HK-2 (cell line): ENCODE measurements around the gene HAPLN3.
"Not testable (repeated sequence)": the region's sequence is repeated elsewhere in the genome, so short reads cannot be mapped to it uniquely, and the experiment has no call there.

Experiments used
- DNase-seq: peaks from one replicate; pipeline ENCODE4 v3.0.0-alpha.2; 2018; ENCODE audit not compliant: unreplicated experiment

Gene HAPLN3, protein sequence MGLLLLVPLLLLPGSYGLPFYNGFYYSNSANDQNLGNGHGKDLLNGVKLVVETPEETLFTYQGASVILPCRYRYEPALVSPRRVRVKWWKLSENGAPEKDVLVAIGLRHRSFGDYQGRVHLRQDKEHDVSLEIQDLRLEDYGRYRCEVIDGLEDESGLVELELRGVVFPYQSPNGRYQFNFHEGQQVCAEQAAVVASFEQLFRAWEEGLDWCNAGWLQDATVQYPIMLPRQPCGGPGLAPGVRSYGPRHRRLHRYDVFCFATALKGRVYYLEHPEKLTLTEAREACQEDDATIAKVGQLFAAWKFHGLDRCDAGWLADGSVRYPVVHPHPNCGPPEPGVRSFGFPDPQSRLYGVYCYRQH

DNA sequence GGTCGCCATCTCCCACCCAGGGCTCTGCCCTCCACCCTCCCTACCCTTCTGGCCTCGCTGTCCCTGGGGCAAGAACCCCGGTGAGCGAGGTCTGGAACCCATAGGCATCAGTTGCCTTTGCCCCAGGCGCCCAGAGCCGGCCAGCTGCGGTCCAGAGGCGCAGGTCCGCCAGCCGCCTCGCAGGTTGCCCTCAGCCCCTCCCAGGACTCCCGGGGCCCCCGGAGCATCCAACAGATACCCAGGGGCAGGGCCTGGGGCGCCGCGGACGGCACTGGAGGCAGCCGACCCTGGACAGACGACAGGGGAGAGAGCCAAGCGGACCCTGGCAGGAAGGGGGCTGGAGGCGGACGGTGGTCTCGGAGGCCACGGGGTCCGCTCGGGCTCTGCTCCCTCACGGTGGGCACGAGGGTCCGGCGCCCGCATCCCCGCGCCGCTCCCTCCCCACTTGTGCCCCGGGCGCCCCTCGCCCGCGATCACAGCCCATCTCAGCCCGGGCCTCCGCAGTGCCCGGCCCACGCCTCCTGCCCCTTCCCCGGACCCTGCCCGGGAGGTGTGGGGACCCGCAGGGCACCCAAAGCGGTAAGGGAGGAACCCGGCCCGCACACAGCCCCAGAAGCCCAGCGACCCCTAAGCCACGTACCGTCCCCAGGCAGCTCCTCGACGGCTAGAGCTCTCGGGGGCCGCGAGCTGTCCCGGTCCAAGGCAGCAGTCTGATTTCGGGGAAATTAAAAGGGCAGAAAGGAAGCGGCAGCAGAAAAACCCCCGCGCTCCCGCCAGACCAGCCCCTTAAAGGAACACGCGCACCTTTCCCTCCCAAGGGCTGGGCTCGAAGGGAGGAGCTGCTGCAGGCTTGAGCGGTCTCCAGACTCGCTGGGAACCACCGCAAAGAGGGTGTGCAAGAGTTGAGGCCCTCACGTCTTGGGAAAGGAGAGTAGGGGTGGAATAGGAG lies at the start of gene HAPLN3:
HAPLN3 (minus strand) TSS at position 726 of the 949 bp plus-strand sequence. CDS start 8,246 bp downstream, outside the sequence.
- peak; percentile 49 for DNase-seq

DNA sequence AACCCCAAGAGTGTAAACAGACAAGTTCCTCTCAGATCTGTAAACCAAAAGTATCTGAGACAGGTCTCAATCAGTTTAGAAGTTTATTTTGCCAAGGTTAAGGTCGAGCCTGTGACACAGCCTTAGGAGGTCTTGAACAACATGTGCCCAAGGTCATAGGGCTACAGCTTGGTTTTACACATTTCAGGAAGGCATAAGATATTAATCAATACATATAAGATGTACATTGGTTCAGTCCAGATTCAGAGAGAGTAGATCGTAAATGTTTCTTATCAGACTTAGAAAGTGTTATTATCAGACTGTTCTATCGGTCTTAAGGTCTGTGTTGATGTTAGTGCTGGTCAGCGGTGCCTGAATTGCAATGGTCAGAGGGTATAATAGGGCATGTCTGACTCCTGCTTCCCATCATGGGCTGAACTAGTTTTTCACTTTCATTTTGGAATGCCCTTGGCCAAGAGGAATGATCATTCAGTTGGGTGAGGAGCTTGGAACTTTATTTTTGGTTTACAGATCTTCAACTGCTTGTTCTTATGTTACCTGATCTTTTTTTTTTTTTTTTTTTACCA lies 44.8 kb upstream of the HAPLN3 start:
- no peak for DNase-seq

DNA sequence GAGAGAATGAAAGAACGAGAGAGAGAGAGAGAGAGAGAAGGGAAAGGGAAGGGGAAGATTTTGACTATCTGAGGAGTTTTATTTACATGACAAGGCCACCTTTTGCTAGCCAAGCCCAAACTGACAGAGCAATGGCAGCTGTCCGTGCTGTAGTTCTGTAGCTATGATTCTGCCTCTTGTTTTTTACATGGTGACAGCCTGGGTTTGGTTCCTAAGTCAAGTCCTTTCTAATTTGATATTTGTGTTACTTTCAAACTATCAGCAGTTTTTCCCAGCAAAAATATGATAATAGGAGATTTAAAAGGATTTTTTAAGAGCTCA lies 44.1 kb upstream of the HAPLN3 start:
- DNase-seq = no peak

DNA sequence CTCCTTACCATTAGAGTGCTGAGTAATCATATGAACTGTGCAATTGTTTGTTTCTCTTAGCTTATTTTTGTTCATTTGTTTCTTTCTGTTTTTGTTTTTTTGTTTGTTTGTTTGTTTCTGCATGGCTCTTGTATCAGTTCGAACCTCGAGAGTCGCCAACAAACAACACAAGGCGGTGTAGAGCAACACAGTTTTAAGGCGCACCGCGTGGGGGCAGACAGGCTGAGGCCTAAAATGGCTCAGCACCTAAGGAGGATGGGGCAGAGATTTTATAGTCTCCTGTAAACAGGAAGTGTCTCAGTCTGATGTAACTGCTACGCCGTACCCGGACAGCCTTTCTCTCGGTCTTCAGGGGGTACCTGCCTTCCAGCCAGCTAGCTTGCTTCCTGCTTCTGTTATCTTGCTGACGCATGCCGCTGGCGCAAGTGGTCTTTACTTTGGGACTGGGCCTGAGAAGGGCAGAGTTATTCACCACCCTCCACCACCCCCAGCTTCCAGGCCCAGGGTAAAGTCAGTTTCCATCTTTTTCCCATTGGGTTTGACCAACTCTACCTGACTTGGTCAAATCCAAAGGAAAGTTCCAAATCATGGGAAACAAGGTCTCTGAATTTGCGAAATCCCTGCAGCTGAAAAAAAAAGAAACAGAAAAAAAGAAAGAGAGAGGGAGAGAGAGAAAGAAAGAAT lies 43.6 kb upstream of the HAPLN3 start:
- no peak for DNase-seq

DNA sequence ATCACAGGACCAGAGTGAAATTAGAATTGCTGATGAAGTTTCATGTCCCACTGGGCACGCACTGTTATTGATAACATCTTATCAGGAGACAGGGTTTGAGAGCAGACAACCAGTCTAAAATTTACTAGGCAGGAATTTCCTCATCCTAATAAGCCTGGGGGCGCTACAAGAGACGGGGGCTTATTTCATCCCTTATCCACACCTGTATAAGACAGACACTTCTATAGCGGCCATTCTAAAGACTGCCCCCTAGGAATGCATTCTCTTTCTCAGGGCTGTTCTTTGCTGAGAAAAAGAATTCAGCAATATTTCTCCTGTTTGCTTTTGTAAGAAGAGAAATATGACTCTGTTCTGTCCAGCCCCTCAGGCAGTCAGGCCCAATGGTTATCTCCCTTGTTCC lies 39.1 kb upstream of the HAPLN3 start:
- DNase-seq = not testable (repeated sequence)

GRCh38 chr15:88932875-88933330 lies 37.6 kb upstream of the HAPLN3 start:
- DNase-seq = no peak

DNA sequence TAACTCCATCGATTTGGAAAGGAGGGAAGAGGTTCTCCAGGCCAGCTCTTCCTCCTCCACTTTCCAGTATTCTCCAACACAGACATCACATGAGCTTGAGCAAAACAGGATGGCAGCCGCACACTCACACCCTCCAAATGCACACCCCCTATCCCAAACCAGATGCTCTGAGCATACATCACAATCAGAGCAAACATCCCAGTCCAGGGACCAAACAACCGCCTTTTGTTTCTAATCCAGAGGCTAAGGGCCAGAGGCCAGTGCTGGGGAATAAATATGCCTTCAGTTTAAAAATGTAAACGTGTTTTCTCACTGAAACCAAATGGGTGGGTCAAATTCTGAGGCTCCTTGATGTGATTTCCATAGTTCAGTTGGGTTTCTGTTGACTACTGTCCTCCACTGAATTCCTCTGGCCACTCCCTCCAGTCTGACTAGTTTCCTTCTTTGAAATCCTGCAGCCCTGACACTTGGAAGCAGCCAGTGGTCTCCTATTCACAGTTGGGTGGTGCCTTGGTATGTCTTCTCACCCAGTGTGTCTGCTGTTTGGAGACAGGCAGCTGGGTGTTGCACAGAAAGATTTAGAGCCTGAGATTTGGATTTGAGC lies 37.0 kb upstream of the HAPLN3 start:
- DNase-seq = no peak

DNA sequence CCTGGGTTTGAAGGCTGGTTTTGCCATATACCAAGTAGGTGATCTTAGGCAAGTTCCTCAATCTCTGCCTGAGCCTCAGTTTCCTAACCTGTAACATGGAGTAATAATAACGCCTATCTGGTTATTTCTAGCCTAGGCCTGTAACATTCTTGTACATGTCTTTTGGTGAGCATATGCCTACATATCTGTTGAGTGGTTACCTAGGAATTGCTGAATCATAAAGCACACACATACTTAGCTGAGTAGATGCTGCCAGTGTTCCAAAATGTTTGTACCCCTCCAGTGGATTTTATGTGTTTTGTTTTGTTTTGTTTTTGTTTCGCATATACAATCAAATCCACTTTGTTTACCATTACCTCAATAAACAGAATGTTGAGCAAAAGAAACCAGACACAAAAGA lies 35.2 kb upstream of the HAPLN3 start:
- DNase-seq = no peak

DNA sequence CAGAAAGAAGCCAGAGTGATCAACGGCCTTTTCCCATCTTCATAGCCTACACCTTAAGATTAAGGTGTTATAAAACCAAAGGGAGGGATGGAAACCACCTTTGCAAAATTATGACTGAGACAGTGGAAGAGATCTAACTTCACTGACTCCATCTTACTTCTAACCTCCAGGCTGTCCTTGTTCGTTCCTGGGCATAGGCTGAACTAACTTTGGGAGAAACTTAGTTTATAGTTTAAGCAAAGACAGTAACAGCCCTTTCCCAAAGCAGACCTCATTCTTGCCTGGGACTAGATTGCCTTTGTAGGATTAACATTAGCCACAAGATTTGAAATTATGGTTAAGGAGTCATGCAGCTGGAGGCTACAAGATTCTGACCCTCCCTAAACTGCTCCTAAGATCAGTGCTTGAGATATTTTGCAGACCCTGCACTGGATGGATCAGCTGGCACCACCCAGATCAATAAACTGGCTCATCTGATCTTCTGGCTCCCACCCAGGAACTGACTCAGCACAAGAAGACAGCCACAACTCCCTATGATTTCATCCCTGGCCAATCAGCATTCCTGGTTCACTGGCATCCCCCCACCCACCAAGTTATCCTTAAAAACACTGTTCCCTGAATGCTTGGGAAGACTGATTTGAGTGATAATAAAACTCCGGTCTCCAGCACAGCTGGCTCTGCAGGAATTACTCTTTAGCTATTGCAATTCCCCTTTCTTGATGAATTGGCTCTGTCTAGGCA lies 34.2 kb upstream of the HAPLN3 start:
- not testable (repeated sequence) for DNase-seq

- DNase-seq = not testable (repeated sequence)
Measured at GRCh38 chr15:88928192-88928591, 32.8 kb upstream of the HAPLN3 start.

GRCh38 chr15:88925648-88926047 lies 30.3 kb upstream of the HAPLN3 start:
- not testable (repeated sequence) for DNase-seq

GRCh38 chr15:88920892-88921435 lies 25.6 kb upstream of the HAPLN3 start:
- DNase-seq = peak; percentile 45

GRCh38 chr15:88920186-88920891 lies 25.0 kb upstream of the HAPLN3 start:
- peak; percentile 50 for DNase-seq

DNA sequence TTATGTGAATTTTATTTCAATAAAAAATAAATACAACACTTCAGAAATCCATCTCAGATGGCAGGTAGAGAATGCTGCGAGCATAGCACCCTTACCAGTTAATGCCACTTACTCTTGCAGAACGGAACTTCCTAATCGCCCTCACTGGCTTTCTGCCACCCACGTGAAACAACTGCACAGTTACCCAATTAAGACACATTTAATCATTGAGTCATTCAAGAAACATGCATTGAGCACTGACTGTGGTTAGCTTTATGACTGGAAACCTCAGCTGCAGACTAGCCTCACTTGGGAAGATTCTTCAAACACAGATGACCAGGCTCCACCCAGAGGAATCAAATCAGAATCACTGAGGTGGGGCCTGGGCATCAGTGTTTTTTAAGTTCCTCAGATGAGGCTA lies 23.4 kb upstream of the HAPLN3 start:
- peak; percentile 68 for DNase-seq

DNA sequence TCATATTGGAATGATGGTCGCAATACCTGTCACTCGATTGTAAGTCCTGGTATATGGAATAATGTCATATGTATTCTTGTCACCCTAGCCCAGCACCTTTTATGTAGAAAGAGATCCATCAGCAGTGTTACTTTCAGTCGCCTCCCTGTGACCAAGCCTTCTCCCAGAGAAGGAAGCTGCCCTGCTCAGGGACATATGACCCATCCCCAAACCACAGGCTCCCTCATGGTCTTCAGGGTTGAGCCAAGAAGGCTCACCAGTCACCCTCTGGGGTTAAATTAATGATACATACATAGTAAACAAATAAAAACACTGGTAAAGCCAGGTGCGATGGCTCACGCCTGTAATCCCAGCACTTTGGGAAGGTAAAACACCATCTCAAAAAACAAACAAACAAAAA lies 22.4 kb upstream of the HAPLN3 start:
- DNase-seq = no peak

GRCh38 chr15:88915354-88915753 lies 20.0 kb upstream of the HAPLN3 start:
- DNase-seq = no peak

DNA sequence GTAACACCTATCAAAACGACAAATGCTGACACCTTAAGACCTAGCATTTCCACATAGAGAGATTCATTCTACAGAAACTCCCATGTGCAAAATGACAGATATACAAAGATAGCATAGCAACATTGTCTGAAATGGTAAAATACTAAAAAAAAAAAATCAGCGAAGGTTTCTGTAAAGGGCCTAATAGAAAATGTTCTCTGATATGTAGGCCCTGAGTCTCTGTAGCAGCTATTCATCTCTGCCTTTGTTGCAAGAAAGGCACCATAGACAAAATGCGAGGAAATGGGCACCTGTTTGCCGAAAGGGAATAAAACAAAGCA lies 18.5 kb upstream of the HAPLN3 start:
- no peak for DNase-seq

DNA sequence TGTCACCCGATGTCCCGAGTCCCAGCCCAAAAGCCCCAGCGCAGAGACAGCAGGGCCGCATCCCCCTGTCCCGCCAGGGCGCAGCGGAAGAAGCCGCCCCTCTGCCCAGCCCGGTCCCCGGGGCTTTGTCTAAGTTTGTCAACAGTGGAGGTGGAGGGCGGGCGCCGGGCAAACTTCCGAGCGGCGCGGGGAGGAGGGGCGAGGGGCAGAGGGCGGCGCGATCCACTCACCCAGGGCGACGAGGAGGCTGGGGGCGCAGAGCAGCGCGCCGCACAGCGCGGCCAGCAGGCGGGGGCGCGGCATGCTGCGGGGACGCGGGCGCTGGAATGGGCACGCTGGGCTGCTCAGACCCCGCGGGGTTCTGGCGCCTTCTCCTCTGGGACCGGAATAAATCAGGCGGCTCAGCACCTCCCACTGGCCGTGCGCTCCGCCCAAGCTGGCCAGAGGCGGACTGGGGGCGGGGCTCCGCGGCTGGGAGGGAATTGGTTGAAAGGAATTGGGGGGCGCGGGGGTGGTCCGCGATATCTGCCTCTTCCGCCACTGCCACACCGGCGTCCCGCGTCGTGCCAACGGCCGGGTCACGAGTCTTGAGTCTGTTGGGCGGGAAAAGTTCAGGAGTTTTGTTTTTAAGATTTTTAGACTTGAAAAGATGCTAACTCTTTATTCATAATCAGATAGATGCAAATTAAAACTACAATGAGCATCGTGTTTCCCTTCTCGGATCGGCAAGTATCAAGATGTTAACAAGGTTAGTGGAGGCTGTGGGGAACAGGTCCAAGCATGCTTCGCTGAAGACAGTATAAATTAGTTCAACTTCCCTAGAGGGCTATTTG lies 17.9 kb upstream of the HAPLN3 start, which contains the start of gene MFGE8:
MFGE8 (minus strand) TSS at position 363 of the 833 bp plus-strand sequence; CDS start at position 303, 60 bp downstream.
- DNase-seq = peak; percentile 49

GRCh38 chr15:88912500-88912921 lies 17.2 kb upstream of the HAPLN3 start:
- peak; percentile 25 for DNase-seq
